H9 (cell line): ENCODE measurements around the gene MMP23B. TPM values are rescaled to one million over a fixed set of nuclear protein-coding genes. Genes with fewer than 3 reads are reported as not detected.

Experiments
- DNase-seq: peaks from one replicate; pipeline ENCODE4 v3.0.0-alpha.2; 2017
- H2AFZ ChIP-seq: one replicate; pipeline ENCODE4 v1.6.1; 2013; ENCODE audit warnings: mild to moderate bottlenecking, low read length, control low read depth, moderate library complexity
- H2AK5ac ChIP-seq: 2 replicates; pipeline ENCODE4 v1.6.1; 2013; ENCODE audit warnings: low read length, control low read depth, mixed read lengths; ENCODE audit not compliant: insufficient read length
- H2BK120ac ChIP-seq: one replicate; pipeline ENCODE4 v1.6.1; 2013; ENCODE audit warnings: low read depth, mild to moderate bottlenecking, low read length, control low read depth, inconsistent platforms; ENCODE audit not compliant: poor library complexity, severe bottlenecking
- H2BK12ac ChIP-seq: 2 replicates; pipeline ENCODE4 v1.6.1; 2013; ENCODE audit warnings: low read length, control low read depth, mixed read lengths, low read depth; ENCODE audit not compliant: insufficient read length
- H2BK15ac ChIP-seq: 2 replicates; pipeline ENCODE4 v1.6.1; 2013; ENCODE audit warnings: low read depth, low read length, control low read depth
- H2BK20ac ChIP-seq: one replicate; pipeline ENCODE4 v1.6.1; 2013; ENCODE audit warnings: low read depth, mild to moderate bottlenecking, low read length, control low read depth, inconsistent platforms; ENCODE audit not compliant: poor library complexity, severe bottlenecking
- H2BK5ac ChIP-seq: 2 replicates; pipeline ENCODE4 v1.6.1; 2013; ENCODE audit warnings: low read length, control low read depth, mixed read lengths; ENCODE audit not compliant: insufficient read length
- H3K14ac ChIP-seq: 2 replicates; pipeline ENCODE4 v1.6.1; 2013; ENCODE audit warnings: low read length, control low read depth; ENCODE audit not compliant: insufficient read depth
- H3K18ac ChIP-seq: 2 replicates; pipeline ENCODE4 v1.6.1; 2013; ENCODE audit warnings: low read depth, mild to moderate bottlenecking, mixed read lengths, low read length, control low read depth; ENCODE audit not compliant: insufficient read length
- H3K23ac ChIP-seq: 2 replicates; pipeline ENCODE4 v1.6.1; 2013; ENCODE audit warnings: low read length, control low read depth, mixed read lengths, low read depth; ENCODE audit not compliant: insufficient read length
- H3K23me2 ChIP-seq: 2 replicates; pipeline ENCODE4 v1.6.1; 2013; ENCODE audit warnings: low read depth, mild to moderate bottlenecking, mixed read lengths, low read length, control low read depth; ENCODE audit not compliant: insufficient read length, poor library complexity, severe bottlenecking
- H3K27ac ChIP-seq: 2 replicates; pipeline ENCODE4 v1.5.1; 2013; ENCODE audit warnings: low read length, control low read depth, mixed read lengths, low read depth; ENCODE audit not compliant: insufficient read length
- H3K27me3 ChIP-seq: 2 replicates; pipeline ENCODE4 v1.6.1; 2013; ENCODE audit warnings: low read length, control low read depth, inconsistent platforms; ENCODE audit not compliant: insufficient read depth
- H3K4ac ChIP-seq: 2 replicates; pipeline ENCODE4 v1.6.1; 2013; ENCODE audit warnings: low read depth, mild to moderate bottlenecking, control low read depth, inconsistent platforms, low read length, moderate library complexity
- H3K4me1 ChIP-seq: 2 replicates; pipeline ENCODE4 v1.6.1; 2013; ENCODE audit warnings: low read length, control low read depth, inconsistent platforms; ENCODE audit not compliant: insufficient read depth
- H3K4me2 ChIP-seq: 2 replicates; pipeline ENCODE4 v1.6.1; 2013; ENCODE audit warnings: low read length, control low read depth, mixed read lengths; ENCODE audit not compliant: insufficient read length, insufficient read depth
- H3K56ac ChIP-seq: 2 replicates; pipeline ENCODE4 v1.6.1; 2013; ENCODE audit warnings: low read depth, mild to moderate bottlenecking, mixed read lengths, low read length, control low read depth; ENCODE audit not compliant: insufficient read length
- H3K79me1 ChIP-seq: 2 replicates; pipeline ENCODE4 v1.6.1; 2013; ENCODE audit warnings: low read depth, mild to moderate bottlenecking, moderate library complexity, low read length, control low read depth, inconsistent platforms; ENCODE audit not compliant: insufficient read depth, poor library complexity, severe bottlenecking
- H3K79me2 ChIP-seq: 2 replicates; pipeline ENCODE4 v1.6.1; 2013; ENCODE audit warnings: low read length, control low read depth, inconsistent platforms; ENCODE audit not compliant: insufficient read depth
- H3K9ac ChIP-seq: 2 replicates; pipeline ENCODE4 v1.6.1; 2013; ENCODE audit warnings: low read length, control low read depth, mixed read lengths; ENCODE audit not compliant: insufficient read length; ENCODE audit errors: extremely low read depth
- H3K9me3 ChIP-seq: one replicate; pipeline ENCODE4 v1.6.1; 2013; ENCODE audit warnings: low read depth, low read length, inconsistent platforms; ENCODE audit not compliant: control insufficient read depth
- H3T11ph ChIP-seq: one replicate; pipeline ENCODE4 v1.6.1; 2013; ENCODE audit warnings: mild to moderate bottlenecking, low read length, control low read depth, inconsistent platforms
- H4K20me1 ChIP-seq: one replicate; pipeline ENCODE4 v1.6.1; 2013; ENCODE audit not compliant: control insufficient read depth, insufficient read length, insufficient read depth
- H4K5ac ChIP-seq: 2 replicates; pipeline ENCODE4 v1.6.1; 2013; ENCODE audit warnings: low read depth, mild to moderate bottlenecking, mixed read lengths, low read length, control low read depth; ENCODE audit not compliant: insufficient read length
- H4K8ac ChIP-seq: replicated peaks from 2 replicates; pipeline ENCODE4 v1.6.1; 2013; ENCODE audit warnings: low read length, control low read depth, mixed read lengths, low read depth; ENCODE audit not compliant: insufficient read length
- H4K91ac ChIP-seq: 2 replicates; pipeline ENCODE4 v1.6.1; 2013; ENCODE audit warnings: low read depth, mild to moderate bottlenecking, moderate library complexity, mixed read lengths, low read length, control low read depth; ENCODE audit not compliant: insufficient read length
- H3K27ac Mint-ChIP-seq, 3 experiments: 2 replicates in 2 of 3; 3 replicates in 1 of 3; pipeline ENCODE4 v1.8.0; 2020 to 2021; ENCODE audit warnings: mixed read lengths in 3 of 3, mild to moderate bottlenecking in 1 of 3, moderate library complexity in 1 of 3
- H3K27me3 Mint-ChIP-seq: 2 replicates; pipeline ENCODE4 v1.8.0; 2021; ENCODE audit warnings: low read depth, mild to moderate bottlenecking, moderate library complexity, mixed read lengths
- H3K36me3 Mint-ChIP-seq, 3 experiments: 2 replicates in 2 of 3; 3 replicates in 1 of 3; pipeline ENCODE4 v1.8.0; 2020 to 2021; ENCODE audit warnings: low read depth in 3 of 3, mixed read lengths in 3 of 3; ENCODE audit not compliant: insufficient read depth in 1 of 3
- H3K4me1 Mint-ChIP-seq, 2 experiments: 2 replicates each; pipeline ENCODE4 v1.8.0; 2020; ENCODE audit warnings: mixed read lengths in 2 of 2
- H3K4me3 Mint-ChIP-seq, 2 experiments: 2 replicates in 1 of 2; 3 replicates in 1 of 2; pipeline ENCODE4 v1.8.0; 2020 to 2021; ENCODE audit warnings: mild to moderate bottlenecking in 2 of 2, mixed read lengths in 2 of 2, moderate library complexity in 1 of 2
- H3K9me3 Mint-ChIP-seq, 2 experiments: 2 replicates in 1 of 2; 3 replicates in 1 of 2; pipeline ENCODE4 v1.8.0; 2020; ENCODE audit warnings: mild to moderate bottlenecking in 2 of 2, mixed read lengths in 2 of 2, moderate library complexity in 1 of 2
- WGBS: extraction: QIAGEN DNeasy Blood & Tissue Kit; methylation state at CpG from one replicate; pipeline ENCODE4 v1.1.7; 2013; ENCODE audit warnings: missing lambda C conversion rate, low lambda C conversion rate, mixed read lengths; ENCODE audit not compliant: insufficient read length; ENCODE audit errors: extremely low coverage; 5-methylcytosine and 5-hydroxymethylcytosine counted together
- total RNA-seq: library from RNA; stranded (reverse); gene quantifications from 2 replicates; pipeline ENCODE4 v1.2.1, GENCODE V29; 2021
- TF ChIP-seq, protein P1 (sequence below): fragments of 200-600 bp; sonication (generic); conservative IDR thresholded peaks from 3 replicates; pipeline ENCODE4 v1.8.0; 2021; ENCODE audit warnings: antibody characterized with exemption, mild to moderate bottlenecking

The MMP23B gene
- total RNA-seq, 1 experiment from 2014 or later, result 12.5 TPM

DNA sequence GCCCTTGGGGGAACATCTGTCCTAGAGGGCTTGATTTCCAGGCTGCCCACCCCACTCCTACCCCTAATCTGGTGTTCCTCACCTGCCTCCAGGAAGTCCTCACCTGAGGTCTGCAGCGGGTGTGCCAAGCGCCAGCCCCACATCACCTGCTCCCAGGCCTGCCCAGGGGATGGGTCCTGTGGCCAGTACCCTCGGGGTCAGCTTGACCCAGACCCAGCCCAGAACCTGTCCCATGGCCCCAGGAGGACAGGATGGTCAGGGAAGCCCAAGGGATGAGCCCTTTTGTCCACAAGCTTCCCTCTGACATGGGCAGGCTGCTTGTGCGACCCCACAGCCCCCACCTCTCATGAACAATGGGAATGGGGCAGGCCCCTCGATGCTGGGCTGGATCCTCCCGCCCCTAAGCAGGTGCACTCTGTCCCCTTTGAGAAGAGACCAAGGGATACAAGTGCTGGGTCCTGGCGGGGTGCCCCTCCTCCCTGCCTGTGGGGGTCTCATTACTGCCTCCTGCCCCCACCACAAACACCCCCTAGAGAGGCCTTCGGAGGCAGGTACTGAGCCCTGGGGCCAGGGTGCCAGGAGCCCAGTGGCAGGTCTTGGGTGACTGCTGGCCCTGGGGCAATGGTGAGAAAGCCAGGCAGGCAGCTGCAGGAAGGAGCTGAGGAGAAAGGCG, 13.4 kb upstream of the MMP23B start:
- WGBS, result no CpG with 5 or more reads among the region's 9 CpGs

More for the DNA sequence above, 13.4 kb upstream of the MMP23B start:
- no peaks in the 10 kb centered on the region; a peak in 1 of 5 replicates for H3K9me3 Mint-ChIP-seq
- Histone ChIP-seq H2BK12ac (no peak overlapping the region), H4K8ac (no peak overlapping the region), H3K23ac (no peak overlapping the region), H3K18ac (no peak overlapping the region), H3K79me2 (no peaks in the 10 kb centered on the region), H3K4ac (no peak overlapping the region), H2BK5ac (no peak overlapping the region), H3K23me2 (peaks cover 15% of the 10 kb centered on the region), H3K27ac (no peak overlapping the region), H4K91ac (no peak overlapping the region), H4K5ac (no peak overlapping the region), H2BK15ac (no peak overlapping the region), H3K4me1 (peaks cover 5% of the 10 kb centered on the region; the same call in 1 of the 2 replicates), H2AFZ (no peak overlapping the region), H3K56ac (no peak overlapping the region), H3T11ph (no peak overlapping the region), H3K9me3 (no peaks in the 10 kb centered on the region), H2BK120ac (no peak overlapping the region), H3K27me3 (no peaks in the 10 kb centered on the region), H3K14ac (no peak overlapping the region), H4K20me1 (no peaks in the 10 kb centered on the region), H2AK5ac (no peak overlapping the region), H3K9ac (no peak overlapping the region), H3K79me1 (no peaks in the 10 kb centered on the region), H2BK20ac (no peak overlapping the region), H3K4me2 (no peak overlapping the region)
- H3K27me3 Mint-ChIP-seq, result no peaks in the 10 kb centered on the region; the same call in 1 of the 2 replicates
- peaks cover 14 to 18% of the 10 kb centered on the region in 2 experiments for H3K4me1 Mint-ChIP-seq
- peaks cover 2 to 13% (median 6%) of the 10 kb centered on the region in 3 experiments; a peak in 6 of 7 replicates for H3K36me3 Mint-ChIP-seq
- no peak overlapping the region for H3K4me3 Mint-ChIP-seq
- TF ChIP-seq, protein P1, sequence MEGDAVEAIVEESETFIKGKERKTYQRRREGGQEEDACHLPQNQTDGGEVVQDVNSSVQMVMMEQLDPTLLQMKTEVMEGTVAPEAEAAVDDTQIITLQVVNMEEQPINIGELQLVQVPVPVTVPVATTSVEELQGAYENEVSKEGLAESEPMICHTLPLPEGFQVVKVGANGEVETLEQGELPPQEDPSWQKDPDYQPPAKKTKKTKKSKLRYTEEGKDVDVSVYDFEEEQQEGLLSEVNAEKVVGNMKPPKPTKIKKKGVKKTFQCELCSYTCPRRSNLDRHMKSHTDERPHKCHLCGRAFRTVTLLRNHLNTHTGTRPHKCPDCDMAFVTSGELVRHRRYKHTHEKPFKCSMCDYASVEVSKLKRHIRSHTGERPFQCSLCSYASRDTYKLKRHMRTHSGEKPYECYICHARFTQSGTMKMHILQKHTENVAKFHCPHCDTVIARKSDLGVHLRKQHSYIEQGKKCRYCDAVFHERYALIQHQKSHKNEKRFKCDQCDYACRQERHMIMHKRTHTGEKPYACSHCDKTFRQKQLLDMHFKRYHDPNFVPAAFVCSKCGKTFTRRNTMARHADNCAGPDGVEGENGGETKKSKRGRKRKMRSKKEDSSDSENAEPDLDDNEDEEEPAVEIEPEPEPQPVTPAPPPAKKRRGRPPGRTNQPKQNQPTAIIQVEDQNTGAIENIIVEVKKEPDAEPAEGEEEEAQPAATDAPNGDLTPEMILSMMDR, result no peak
- no peak for DNase-seq
- no peak overlapping the region for H3K27ac Mint-ChIP-seq
